ENCODE measurements around the gene EHD2.

GRCh38 chr19:47671499-47671898 is 41.7 kb upstream of the EHD2 start:
- TF ChIP-seq, protein P1, sequence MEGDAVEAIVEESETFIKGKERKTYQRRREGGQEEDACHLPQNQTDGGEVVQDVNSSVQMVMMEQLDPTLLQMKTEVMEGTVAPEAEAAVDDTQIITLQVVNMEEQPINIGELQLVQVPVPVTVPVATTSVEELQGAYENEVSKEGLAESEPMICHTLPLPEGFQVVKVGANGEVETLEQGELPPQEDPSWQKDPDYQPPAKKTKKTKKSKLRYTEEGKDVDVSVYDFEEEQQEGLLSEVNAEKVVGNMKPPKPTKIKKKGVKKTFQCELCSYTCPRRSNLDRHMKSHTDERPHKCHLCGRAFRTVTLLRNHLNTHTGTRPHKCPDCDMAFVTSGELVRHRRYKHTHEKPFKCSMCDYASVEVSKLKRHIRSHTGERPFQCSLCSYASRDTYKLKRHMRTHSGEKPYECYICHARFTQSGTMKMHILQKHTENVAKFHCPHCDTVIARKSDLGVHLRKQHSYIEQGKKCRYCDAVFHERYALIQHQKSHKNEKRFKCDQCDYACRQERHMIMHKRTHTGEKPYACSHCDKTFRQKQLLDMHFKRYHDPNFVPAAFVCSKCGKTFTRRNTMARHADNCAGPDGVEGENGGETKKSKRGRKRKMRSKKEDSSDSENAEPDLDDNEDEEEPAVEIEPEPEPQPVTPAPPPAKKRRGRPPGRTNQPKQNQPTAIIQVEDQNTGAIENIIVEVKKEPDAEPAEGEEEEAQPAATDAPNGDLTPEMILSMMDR (IDR thresholded peaks at IDR 0.05; ENCODE audit: insufficient read depth, low read depth, low read length): no peak
- TF ChIP-seq EZH2 (IDR thresholded peaks at IDR 0.05; ENCODE audit: insufficient read depth, low read length): no peak

Measured in astrocyte (in vitro differentiated cells and primary cell).